ENCODE data around the gene C1QTNF1.

The C1QTNF1 gene

GRCh38 chr17:78993241-78993956, 30.6 kb upstream of the C1QTNF1 start:
- DNase-seq, result no peak

DNA sequence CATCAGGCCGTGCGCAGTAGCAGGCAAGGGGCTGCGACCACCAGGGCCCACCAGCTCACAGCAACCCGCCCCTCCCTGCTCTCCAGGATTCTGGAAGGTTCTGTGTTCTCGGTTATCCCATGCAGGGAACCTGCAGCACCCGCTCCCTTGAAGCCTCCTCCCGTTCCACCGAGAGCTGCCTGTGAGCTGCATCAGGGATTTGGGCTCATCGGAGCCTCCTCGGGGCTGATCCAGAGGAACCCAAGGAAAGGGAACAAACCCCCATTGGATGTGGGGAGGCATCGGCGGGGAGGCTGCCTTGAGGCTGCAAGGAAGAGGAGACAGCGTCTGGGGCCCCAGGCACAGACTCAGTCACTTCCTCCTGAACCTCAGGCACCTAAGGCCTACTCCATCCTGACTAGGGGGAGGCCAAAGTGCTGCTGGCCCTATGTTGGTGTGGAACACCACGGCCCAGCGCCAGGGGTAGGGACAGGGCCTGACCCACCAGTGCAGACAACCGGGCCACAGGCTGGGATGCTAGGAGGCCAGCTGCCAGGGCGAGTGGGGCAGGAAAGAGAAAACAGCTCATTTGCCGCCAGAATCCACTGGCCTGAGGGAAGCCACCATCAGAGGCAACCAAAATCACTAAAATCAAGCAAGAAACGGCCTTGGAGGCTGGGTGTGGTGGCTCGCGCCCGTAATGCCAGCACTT, 29.8 kb upstream of the C1QTNF1 start:
- DNase-seq, result no peak

- DNase-seq, result no peak
Measured at GRCh38 chr17:78995022-78995760, 28.8 kb upstream of the C1QTNF1 start.

GRCh38 chr17:78995761-78996451, 28.1 kb upstream of the C1QTNF1 start:
- no peak for DNase-seq

DNA sequence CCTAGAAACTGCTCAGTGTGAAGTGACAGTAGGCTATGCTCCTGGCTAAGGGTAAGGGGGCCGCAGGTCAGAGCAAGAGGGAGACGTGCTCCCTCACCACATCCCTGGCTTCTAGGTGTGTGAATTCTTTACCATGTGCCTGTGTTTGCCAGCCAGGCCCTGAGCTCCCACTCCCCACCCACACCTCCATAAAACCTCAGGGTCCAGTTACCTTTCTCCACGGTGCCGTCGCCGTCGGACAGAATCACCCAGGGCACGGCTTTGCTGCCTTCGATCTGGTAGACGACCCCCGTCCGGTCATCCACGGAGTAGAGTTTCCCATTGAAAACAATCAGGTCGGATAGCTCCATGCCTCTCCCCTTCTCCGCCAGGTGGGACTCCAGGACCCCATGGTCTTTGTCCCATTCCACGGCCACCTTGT, 27.2 kb upstream of the C1QTNF1 start:
- no peak for DNase-seq

DNA sequence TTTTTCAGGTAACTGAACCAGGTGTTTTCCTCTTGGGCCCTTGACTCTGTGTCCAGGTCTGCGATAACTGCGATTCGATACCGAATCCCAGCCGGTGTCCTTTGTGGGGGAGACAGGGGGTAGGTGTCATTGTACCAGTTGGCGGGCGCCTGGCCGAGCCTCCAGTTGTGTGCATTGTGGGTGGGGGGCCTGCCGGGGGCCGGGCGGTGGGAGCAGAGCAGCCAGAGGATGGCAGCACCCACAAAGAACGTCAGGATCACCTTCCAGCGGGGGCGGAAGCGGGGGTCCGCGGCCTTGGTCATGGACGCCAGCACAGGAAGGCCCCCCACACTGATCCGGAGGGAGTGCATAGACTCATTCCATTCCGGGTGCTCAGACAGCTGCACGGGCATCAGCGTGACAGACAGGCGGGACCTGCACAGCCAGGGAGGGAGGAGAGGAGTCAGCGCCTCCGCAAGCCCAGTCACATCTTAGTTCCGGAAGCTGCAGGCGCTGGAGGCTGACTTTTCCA, 26.7 kb upstream of the C1QTNF1 start:
- DNase-seq, result no peak

- no peak for DNase-seq
Measured at GRCh38 chr17:78997881-78998280, 26.1 kb upstream of the C1QTNF1 start.

GRCh38 chr17:78998311-78999055, 25.5 kb upstream of the C1QTNF1 start:
- peak; percentile 59 for DNase-seq

DNA sequence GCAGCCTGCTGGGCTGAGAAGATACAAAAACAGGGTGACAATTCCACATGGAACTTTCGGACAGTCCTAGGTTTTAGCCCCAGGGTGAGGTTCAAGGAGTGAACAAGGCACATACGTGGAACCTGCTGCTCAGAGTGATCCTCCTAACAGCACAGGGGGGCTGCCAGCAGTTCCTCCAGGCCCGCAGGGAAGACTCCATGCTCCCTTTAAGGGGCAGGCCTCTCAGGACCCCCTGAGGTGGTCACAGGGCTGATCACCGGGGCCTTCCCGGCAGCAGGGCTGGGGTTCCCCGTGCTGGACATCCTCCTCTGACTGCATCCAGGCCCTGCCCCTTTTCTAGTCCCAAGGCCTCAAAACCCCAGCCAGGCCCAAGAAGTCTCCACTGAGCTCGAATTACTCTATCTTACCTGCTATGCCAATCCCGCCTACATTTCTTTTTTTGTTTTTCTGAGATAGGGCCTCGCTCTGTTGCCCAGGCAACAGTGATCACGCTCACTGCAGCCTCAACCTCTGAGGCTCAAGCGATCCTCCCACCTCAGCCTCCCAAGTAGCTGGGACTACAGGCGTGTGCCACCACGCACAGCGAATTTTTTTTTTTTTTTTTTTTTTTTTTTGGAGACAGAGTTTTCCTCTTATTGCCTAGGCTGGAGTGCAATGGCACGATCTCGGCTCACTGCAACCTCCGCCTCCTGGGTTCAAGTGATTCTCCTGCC, 24.8 kb upstream of the C1QTNF1 start:
- DNase-seq, result no peak

GRCh38 chr17:78999947-79000395, 24.0 kb upstream of the C1QTNF1 start:
- DNase-seq, result no peak

GRCh38 chr17:79000396-79001189, 23.4 kb upstream of the C1QTNF1 start:
- no peak for DNase-seq

GRCh38 chr17:79001190-79002020, 22.6 kb upstream of the C1QTNF1 start:
- DNase-seq, result no peak

- no peak for DNase-seq
Measured at GRCh38 chr17:79002291-79002690, 21.7 kb upstream of the C1QTNF1 start.

DNA sequence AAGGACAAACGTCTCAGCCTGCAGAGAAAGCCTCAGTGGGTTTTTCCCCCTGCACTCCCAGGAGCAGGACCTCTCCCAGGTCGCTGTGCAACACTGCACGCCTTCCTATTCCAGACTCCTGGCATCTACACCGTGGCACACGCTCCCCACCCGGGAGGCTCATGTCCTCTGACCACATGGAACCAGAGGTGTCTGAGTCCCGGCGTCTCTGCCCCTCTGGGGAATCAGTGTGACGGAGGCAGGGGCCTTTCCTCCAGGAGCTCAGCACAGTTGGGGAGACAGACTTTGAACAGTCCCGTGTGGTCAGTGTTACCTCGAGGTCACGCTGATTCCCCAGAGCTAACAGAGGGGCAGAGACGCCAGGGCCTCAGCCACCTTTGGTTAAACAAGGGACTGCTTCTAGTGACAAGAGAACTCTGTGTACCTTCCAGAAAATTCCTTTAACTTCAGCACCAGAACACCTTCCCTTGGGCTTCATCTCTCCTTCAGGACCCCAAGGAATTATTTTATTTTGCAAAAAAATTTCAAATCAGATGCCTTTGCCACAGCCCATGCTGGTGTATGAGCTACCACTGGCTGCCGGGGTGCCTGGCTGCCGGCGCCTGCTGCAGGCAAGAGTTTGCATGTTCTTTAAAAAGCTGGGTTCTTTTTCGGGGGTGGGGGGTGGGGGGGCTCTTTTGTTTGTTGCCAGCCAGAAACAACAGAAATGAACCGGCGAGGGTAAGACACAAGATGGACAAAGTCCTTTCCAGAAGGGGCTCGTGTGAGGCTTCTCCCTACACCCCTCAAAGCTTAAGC, 21.0 kb upstream of the C1QTNF1 start:
- no peak for DNase-seq

DNA sequence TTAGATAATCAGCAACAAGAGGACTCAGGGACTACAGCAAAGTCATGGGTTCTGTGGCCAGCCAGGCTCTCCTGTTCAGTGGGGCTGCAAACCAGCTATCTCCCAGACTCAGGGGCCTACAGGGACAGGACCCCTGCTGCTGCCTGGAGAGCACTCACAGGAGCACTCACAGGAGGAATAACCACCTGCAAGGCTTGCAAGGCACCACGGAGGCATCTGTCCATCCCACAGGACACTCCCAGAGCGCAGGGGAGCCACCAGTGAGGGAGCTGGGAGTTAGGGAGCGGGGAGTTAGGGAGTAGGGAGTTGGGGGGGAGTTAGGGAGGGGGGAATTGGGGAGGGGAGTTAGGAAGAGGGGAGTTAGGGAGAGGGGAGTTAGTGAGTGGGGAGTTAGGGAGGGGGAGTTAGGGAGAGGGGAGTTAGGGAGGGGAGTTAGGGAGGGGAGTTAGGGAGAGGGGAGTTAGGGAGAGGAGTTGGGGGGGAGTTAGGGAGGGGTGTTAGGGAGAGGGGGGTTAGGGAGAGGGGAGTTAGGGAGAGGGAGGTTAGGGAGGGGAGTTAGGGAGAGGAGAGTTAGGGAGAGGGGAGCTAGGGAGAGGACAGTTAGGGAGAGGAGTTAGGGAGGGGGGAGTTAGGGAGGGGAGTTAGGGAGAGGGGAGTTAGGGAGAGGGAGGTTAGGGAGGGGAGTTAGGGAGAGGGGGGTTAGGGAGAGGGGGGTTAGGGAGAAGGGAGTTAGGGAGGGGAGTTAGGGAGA, 20.1 kb upstream of the C1QTNF1 start:
- DNase-seq, result no peak

DNA sequence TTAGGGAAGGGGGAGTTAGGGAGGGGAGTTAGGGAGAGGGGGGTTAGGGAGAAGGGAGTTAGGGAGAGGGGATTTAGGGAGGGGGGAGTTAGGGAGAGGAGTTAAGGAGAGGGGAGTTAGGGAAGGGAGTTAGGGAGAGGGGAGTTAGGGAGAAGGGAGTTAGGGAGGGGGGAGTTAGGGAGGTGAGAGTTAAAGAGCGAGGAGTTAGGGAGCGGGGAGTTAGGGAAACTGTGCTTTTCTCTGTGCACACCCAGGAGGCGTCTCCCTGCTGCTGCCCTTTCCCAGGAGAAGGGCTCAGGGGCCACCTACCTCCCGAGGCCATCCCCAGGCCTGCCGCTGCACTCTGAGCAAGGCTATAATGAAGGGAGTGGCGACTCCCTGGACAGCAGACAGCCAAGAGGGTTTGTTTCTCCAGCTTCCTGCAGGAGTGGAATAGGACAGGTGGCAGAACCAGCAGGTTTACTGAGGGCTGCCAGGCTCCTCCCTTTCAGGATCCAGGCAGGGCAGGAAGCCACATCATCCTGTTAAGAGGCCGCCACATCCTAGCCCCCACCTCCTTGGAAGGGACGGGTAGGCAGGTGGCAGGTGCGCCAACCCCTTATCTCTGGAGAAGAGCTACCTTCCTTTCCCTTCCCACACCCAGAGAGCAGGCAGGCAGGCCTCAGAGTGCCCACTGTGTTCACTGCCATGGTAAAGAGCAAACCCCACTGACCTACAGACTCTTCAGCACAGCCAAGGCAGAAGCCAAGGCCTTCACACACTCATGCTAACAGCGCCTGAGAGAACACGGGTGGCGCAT, 18.7 kb upstream of the C1QTNF1 start:
- no peak for DNase-seq

GRCh38 chr17:79006046-79006445, 17.9 kb upstream of the C1QTNF1 start:
- DNase-seq, result no peak

Measured in NCI-H446 treated with DMSO at 0.1 percent for 48 hours (cell line).